Right atrium auricular region (tissue), 2 donors: ENCODE data around the gene BUB1. TPM values are rescaled to one million over a fixed set of nuclear protein-coding genes. Genes with fewer than 3 reads are reported as not detected.

ENCODE experiments used
- DNase-seq: peaks from one replicate; pipeline ENCODE4 v3.0.0-alpha.2; 2019; ENCODE audit warnings: low spot score
- H3K27ac ChIP-seq, 2 donors: fragments of 200-600 bp; sonication (generic); 1 replicate in 1 of 2; 2 replicates in 1 of 2; pipeline ENCODE4 v1.5.1; 2016 to 2019
- H3K27me3 ChIP-seq, 2 donors: fragments of 200-600 bp; sonication (generic); one replicate each; pipeline versions ENCODE4 v1.5.1 to v1.6.0; 2017 to 2019
- H3K36me3 ChIP-seq: fragments of 200-600 bp; sonication (generic); one replicate; pipeline ENCODE4 v1.5.1; 2016
- H3K4me1 ChIP-seq, 2 donors: fragments of 200-600 bp; sonication (generic); one replicate each; pipeline versions ENCODE4 v1.5.1 to v1.6.0; 2017 to 2019
- H3K4me3 ChIP-seq, 2 donors: fragments of 200-600 bp; sonication (generic); 1 replicate in 1 of 2; 2 replicates in 1 of 2; pipeline ENCODE4 v1.5.1; 2017 to 2019; ENCODE audit warnings: mild to moderate bottlenecking in 1 of 2, moderate library complexity in 1 of 2
- H3K9me3 ChIP-seq, 2 donors: fragments of 200-600 bp; sonication (generic); one replicate each; pipeline ENCODE4 v1.5.1; 2019
- total RNA-seq, 2 donors: library from RNA; depleted of rRNA; stranded (reverse); fragments of >200 nt; gene quantifications; one replicate each; pipeline ENCODE4 v1.1.0, GENCODE V29; 2016
- TF ChIP-seq, protein P1 (sequence below), 2 donors: fragments of 200-600 bp; sonication (generic); IDR thresholded peaks; one replicate each; pipeline ENCODE4 v1.5.1; 2019; ENCODE audit warnings: antibody characterized with exemption in 2 of 2

The BUB1 gene
- total RNA-seq, 2 donors from 2014 or later, result 0.28 to 1.4 TPM

- no peaks in the 10 kb centered on the region for H3K36me3 ChIP-seq
- no peak for DNase-seq
- no peaks in the 10 kb centered on the region for H3K27me3 ChIP-seq
- H3K27ac ChIP-seq, result peak overlapping the region; percentile 82 to 91
- TF ChIP-seq, protein P1, sequence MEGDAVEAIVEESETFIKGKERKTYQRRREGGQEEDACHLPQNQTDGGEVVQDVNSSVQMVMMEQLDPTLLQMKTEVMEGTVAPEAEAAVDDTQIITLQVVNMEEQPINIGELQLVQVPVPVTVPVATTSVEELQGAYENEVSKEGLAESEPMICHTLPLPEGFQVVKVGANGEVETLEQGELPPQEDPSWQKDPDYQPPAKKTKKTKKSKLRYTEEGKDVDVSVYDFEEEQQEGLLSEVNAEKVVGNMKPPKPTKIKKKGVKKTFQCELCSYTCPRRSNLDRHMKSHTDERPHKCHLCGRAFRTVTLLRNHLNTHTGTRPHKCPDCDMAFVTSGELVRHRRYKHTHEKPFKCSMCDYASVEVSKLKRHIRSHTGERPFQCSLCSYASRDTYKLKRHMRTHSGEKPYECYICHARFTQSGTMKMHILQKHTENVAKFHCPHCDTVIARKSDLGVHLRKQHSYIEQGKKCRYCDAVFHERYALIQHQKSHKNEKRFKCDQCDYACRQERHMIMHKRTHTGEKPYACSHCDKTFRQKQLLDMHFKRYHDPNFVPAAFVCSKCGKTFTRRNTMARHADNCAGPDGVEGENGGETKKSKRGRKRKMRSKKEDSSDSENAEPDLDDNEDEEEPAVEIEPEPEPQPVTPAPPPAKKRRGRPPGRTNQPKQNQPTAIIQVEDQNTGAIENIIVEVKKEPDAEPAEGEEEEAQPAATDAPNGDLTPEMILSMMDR (IDR thresholded peaks at IDR 0.05), result no peak
- H3K9me3 ChIP-seq, result no peaks in the 10 kb centered on the region
- peak overlapping the region; percentile 58 to 74 for H3K4me3 ChIP-seq
- H3K4me1 ChIP-seq, result peaks cover 0 to 27% of the 10 kb centered on the region in 2 donors
Measured at GRCh38 chr2:110678457-110679336, 834 bp upstream of the BUB1 start.

DNA sequence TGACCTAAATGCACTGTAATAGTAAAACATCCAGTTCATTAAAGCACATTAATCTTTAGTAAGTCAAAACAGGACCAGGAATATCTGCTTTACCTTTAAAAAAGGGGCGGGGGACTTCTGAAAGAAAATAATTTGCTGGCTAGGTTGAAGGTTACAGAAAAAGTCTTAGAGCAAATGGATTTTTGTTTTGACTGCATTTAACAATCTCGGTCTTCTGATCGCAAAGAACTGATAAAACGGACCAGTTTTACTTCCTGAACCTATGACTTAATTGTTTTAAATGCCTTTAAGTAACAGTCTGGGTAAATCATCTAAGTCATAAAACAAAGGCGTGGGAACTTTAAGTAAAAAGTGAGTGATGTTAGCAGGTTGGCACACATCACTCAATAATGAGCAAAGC, 783 bp downstream of the BUB1 start:
- Histone ChIP-seq H3K27ac (no peak overlapping the region), H3K9me3 (no peaks in the 10 kb centered on the region), H3K36me3 (no peaks in the 10 kb centered on the region), H3K27me3 (no peaks in the 10 kb centered on the region), H3K4me3 (peak overlapping the region in 1 of 2 donors; percentile 74), H3K4me1 (peaks cover 0 to 27% of the 10 kb centered on the region in 2 donors)
- TF ChIP-seq, protein P1 (IDR thresholded peaks at IDR 0.05), result no peak
- no peak for DNase-seq

DNA sequence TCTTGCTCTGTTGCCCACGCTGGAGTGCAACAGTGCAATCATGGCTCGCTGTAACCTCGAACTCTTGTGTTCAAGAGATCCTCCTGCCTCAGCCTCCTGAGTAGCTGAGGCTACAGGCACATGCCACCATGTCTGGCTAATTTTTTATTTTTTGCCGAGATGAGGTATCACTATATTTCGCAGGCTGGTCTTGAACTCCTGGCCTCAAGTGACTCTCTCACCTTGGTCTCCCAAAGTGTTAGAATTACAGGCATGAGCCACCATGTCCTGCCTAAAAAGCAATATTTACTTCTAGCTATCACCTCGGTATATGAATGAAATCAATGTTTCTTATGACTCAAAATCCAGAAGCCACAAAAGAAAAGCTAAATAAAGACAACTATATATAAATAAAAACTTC, 2.2 kb downstream of the BUB1 start:
- DNase-seq, result no peak
- no peaks in the 10 kb centered on the region for H3K27me3 ChIP-seq
- H3K36me3 ChIP-seq, result no peaks in the 10 kb centered on the region
- no peaks in the 10 kb centered on the region for H3K9me3 ChIP-seq
- TF ChIP-seq, protein P1 (IDR thresholded peaks at IDR 0.05), result no peak
- no peak overlapping the region for H3K4me3 ChIP-seq
- H3K27ac ChIP-seq, result no peak overlapping the region
- peaks cover 0 to 27% of the 10 kb centered on the region in 2 donors for H3K4me1 ChIP-seq

GRCh38 chr2:110674620-110675555, 3.0 kb downstream of the BUB1 start:
- Histone ChIP-seq H3K27ac (peak overlapping the region in 1 of 2 donors; percentile 50), H3K9me3 (no peaks in the 10 kb centered on the region), H3K4me3 (no peak overlapping the region), H3K27me3 (no peaks in the 10 kb centered on the region), H3K4me1 (peaks cover 0 to 27% of the 10 kb centered on the region in 2 donors), H3K36me3 (no peaks in the 10 kb centered on the region)
- TF ChIP-seq, protein P1 (IDR thresholded peaks at IDR 0.05), result no peak
- DNase-seq, result no peak

GRCh38 chr2:110673201-110673600, 4.7 kb downstream of the BUB1 start:
- peaks cover 0 to 17% of the 10 kb centered on the region in 2 donors for H3K4me1 ChIP-seq
- DNase-seq, result no peak
- TF ChIP-seq, protein P1 (IDR thresholded peaks at IDR 0.05), result no peak
- no peaks in the 10 kb centered on the region for H3K9me3 ChIP-seq
- no peaks in the 10 kb centered on the region for H3K36me3 ChIP-seq
- H3K27me3 ChIP-seq, result no peaks in the 10 kb centered on the region
- no peak overlapping the region for H3K27ac ChIP-seq
- no peak overlapping the region for H3K4me3 ChIP-seq
